SKM-1 (cell line): ENCODE data around the gene SIGLEC15.
"Not testable (repeated sequence)": the region's sequence is repeated elsewhere in the genome, so short reads cannot be mapped to it uniquely, and the experiment has no call there.

Source experiments
- DNase-seq: peaks from one replicate; lab custom pipeline; 2025; ENCODE audit not compliant: unreplicated experiment; lab: John Stamatoyannopoulos, UW

Gene SIGLEC15

GRCh38 chr18:45825258-45826044 is at the start of gene SIGLEC15:
Gene SIGLEC15 (plus strand): TSS chr18:45825675. CDS start chr18:45825729, 54 bp downstream.
- no peak for DNase-seq

- DNase-seq = no peak
Measured at GRCh38 chr18:45775743-45776142, 49.7 kb upstream of the SIGLEC15 start.

GRCh38 chr18:45777393-45777792 is 48.1 kb upstream of the SIGLEC15 start:
- DNase-seq = no peak

- no peak for DNase-seq
Measured at GRCh38 chr18:45780568-45780967, 44.9 kb upstream of the SIGLEC15 start.

GRCh38 chr18:45782662-45783061 is 42.8 kb upstream of the SIGLEC15 start:
- no peak for DNase-seq

GRCh38 chr18:45783097-45784075 is 42.1 kb upstream of the SIGLEC15 start:
- no peak for DNase-seq

- no peak for DNase-seq
Measured at GRCh38 chr18:45785134-45785533, 40.3 kb upstream of the SIGLEC15 start.

- no peak for DNase-seq
Measured at GRCh38 chr18:45786941-45787340, 38.5 kb upstream of the SIGLEC15 start.

GRCh38 chr18:45787346-45787745 is 38.1 kb upstream of the SIGLEC15 start:
- no peak for DNase-seq

GRCh38 chr18:45788861-45789260 is 36.6 kb upstream of the SIGLEC15 start:
- no peak for DNase-seq

- DNase-seq = no peak
Measured at GRCh38 chr18:45792506-45793263, 32.8 kb upstream of the SIGLEC15 start.

GRCh38 chr18:45793264-45793965 is 32.1 kb upstream of the SIGLEC15 start:
- no peak for DNase-seq

GRCh38 chr18:45801416-45802004 is 24.0 kb upstream of the SIGLEC15 start:
- DNase-seq = no peak

GRCh38 chr18:45802814-45803492 is 22.5 kb upstream of the SIGLEC15 start:
- DNase-seq = no peak

GRCh38 chr18:45805551-45805950 is 19.9 kb upstream of the SIGLEC15 start:
- no peak for DNase-seq

GRCh38 chr18:45806226-45806625 is 19.2 kb upstream of the SIGLEC15 start:
- no peak for DNase-seq

- DNase-seq = not testable (repeated sequence)
Measured at GRCh38 chr18:45807144-45807543, 18.3 kb upstream of the SIGLEC15 start.

GRCh38 chr18:45814733-45815132 is 10.7 kb upstream of the SIGLEC15 start:
- not testable (repeated sequence) for DNase-seq

GRCh38 chr18:45817543-45817942 is 7.9 kb upstream of the SIGLEC15 start:
- no peak for DNase-seq
